WI38 (cell line): Measurements from ENCODE around the gene ATP6V0A4.

ENCODE experiments used
- H3K4me3 ChIP-seq: 2 replicates; pipeline ENCODE4 v1.5.1; 2011; ENCODE audit warnings: low read depth, mild to moderate bottlenecking, control low read depth, low read length
- CTCF ChIP-seq: IDR thresholded peaks from 2 replicates; pipeline ENCODE4 v1.5.1; 2012; ENCODE audit warnings: low read depth, mild to moderate bottlenecking, control low read depth, low read length

ATP6V0A4 gene

GRCh38 chr7:138834583-138834982 is 36.6 kb upstream of the ATP6V0A4 start:
- TF ChIP-seq CTCF: no peak
- H3K4me3 ChIP-seq: no peak overlapping the region

- TF ChIP-seq CTCF: no peak
- no peak overlapping the region for H3K4me3 ChIP-seq
Measured at GRCh38 chr7:138833596-138833995, 35.6 kb upstream of the ATP6V0A4 start.

GRCh38 chr7:138832966-138833365 is 35.0 kb upstream of the ATP6V0A4 start:
- TF ChIP-seq CTCF: no peak
- H3K4me3 ChIP-seq: no peak overlapping the region

- no peak for TF ChIP-seq CTCF
- no peak overlapping the region for H3K4me3 ChIP-seq
Measured at GRCh38 chr7:138829335-138829734, 31.3 kb upstream of the ATP6V0A4 start.

GRCh38 chr7:138828302-138828701 is 30.3 kb upstream of the ATP6V0A4 start:
- no peak overlapping the region for H3K4me3 ChIP-seq
- no peak for TF ChIP-seq CTCF

- TF ChIP-seq CTCF: no peak
- no peak overlapping the region for H3K4me3 ChIP-seq
Measured at GRCh38 chr7:138825049-138825721, 27.2 kb upstream of the ATP6V0A4 start.

- H3K4me3 ChIP-seq: no peak overlapping the region
- TF ChIP-seq CTCF: no peak
Measured at GRCh38 chr7:138822867-138823535, 25.0 kb upstream of the ATP6V0A4 start.
